ENCODE results near the gene MAP6D1. TPM values are rescaled to one million over a fixed set of nuclear protein-coding genes. Genes with fewer than 3 reads are reported as not detected.

MAP6D1 gene
- total RNA-seq, 1 donor from 2014 or later: 1.4 TPM

DNA sequence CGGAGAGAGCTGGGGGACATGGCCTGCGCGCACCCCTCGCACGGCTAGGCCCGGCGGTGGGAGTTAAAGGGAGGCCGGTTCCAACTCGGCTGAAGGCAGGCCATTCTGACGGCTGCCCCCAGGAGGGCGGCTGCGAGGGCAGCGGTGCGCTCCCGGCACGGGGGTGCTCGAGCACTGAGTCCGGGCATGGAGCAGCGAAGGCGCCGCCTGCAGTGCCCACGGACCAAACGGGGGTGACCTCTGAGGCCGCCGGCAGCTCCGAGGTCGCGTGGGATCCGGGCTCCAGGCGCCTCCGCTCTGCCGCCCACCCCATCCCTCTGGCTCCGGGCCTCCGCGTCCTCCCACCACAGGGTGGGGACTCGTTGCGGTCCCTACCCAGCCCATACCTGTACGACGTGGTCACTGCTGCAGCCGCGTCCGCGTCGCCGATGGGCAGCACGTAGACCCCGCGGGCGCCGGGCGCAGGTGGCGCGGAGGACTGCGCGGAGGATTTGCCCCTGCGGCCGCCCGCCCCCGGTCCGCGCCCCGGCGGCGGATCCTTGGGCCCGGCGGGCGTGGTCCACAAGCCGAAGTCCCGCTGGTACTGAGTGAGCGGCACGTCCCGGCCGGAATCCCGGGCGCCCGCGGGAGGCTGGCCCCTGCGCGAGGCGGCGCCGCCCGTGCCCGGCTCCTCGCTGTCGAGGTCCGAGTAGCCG is 469 bp downstream of the MAP6D1 start:
- intact Hi-C loops (cut with micrococcal nuclease): loop anchor here (5.0 kb wide), 1 partner anchor 57 kb away; the partner anchor contains the start of gene PARL

DNA sequence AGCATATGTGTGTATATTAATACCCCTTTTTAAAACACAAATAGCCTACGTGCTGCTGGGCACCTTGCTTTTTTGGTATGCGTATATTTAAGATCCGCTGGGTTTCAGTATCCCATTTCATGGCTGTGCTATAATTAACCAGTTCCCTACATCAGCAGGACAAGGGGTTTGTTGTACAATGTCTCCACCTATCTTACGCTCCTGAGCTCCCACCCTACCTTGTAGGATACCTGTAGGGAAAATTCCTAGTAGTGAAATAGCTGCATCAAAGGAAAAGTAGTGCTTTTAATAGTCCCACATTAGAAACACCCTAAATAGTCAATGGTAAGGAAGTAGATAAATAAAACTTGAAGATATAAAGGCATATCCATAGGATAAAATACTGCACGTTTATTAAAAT is 1.4 kb downstream of the MAP6D1 start:
- intact Hi-C loops (cut with micrococcal nuclease): loop anchor here (5.0 kb wide), 1 partner anchor 58 kb away; the partner anchor contains the start of gene PARL

DNA sequence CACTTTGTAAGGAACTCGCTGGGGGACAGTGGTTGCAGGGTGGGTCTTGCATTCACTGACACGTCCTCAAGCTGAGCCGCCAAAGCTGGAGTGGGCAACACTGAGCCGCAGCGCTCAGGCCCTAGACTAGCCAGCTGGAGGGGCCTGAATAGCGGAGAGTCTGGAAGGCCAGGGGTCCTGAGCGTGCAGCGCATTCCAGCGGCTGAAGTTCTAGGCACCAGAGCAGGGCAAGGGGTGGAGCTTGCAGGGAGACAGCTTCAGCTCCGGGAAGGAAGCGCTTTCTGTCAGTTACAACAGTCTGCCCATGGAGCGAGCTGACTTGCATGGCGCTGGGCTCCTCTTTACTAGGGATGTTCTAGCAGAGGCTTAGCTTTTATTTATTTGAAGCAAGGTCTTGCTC is 2.7 kb downstream of the MAP6D1 start:
- intact Hi-C loops (cut with micrococcal nuclease): loop anchor here (5.0 kb wide), 1 partner anchor 60 kb away; the partner anchor contains the start of gene PARL

DNA sequence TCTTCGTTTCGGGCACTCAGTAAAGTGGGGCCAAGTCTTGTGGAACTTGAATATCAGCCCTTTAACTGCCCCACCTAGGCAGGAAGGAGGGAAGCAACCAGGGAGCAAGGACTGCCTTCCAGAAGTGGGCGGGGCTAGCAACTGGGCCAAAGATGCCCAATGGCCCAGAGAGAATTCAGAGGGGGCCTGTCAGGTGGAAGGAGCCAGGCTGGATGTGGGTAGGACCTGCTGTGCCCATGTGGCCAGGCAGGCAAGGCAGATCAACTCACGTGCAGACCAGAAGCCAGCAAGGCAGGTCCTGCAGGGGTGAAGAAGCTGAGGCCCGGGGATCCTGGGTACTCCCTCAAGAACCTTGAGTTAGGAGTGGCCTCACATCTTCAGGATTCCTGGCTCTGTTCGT is 5.5 kb downstream of the MAP6D1 start:
- intact Hi-C loops (cut with micrococcal nuclease): loop anchor here (5.0 kb wide), 1 partner anchor 62 kb away; the partner anchor contains the start of gene PARL

DNA sequence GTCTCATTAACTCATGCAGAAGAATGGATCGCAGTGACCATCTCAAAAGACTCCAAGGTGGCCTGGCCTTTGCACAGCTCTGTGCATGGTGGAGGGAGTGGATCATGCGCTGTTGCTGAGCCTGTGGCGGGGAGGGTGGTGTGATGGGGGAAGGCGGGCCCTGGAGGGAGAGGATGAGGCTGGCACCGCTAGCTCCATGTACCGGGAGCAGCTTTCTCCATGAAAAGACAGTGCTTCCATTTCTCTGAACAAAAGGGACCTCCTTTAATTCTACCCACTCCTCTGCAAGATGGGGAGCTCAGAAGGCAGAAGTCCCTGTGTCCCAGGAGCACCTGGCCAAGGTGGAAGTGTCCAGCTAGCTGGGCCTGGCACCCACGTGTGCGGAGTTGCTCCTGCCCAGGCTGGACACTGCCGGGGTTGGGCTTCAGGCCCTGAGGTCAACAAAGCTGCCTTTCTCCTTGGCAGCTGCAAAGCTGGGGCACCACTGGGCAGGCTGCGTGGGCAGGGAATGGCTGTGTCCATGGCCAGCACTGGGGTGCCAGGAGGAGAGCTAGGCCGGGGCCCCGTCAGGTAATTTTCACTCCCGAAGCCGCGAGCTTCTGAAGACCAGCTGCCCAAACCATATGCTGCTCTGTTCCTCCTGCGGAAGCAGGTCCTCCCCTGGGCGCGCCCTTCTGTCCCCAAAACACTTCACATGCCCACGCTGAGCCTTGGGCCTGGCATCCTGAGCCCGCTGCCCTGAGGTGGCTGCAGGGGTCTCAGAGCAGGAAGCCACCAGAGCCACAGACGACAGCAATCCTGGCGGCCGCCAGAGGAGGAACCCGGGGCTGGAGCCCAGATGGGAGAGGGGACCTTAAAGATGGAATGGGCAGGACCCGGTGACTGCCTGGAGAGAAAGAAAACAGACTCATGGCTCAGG is 6.4 kb downstream of the MAP6D1 start:
- intact Hi-C loops (cut with micrococcal nuclease): no loop called here

DNA sequence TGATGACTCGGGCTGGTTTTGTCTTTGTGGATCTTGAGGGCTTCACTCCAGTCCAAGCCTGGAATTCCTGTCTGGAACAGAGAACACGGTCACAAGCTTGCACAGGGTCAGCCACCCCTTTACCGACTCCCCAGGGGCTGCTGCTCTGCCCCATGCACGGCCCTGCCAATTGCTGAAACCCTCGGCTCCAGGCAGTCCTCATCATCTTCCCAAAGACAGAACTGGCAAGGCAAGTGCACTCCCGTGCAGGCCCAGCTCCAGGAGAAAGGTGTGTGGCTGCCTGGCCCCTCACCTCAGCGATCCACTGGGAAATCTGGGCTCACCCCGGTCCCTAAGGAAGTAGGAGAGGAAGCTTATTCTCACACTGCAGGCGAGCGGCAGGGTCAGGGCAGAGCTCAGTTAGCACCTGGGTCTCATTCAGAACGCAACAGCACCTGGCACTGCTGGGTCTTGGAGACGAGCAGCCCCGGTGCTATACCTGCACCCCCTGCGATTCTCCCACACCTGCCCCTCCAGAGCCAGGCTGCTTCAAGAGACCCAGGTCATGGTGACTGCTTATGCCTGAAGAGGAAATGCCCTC is 7.2 kb downstream of the MAP6D1 start:
- intact Hi-C loops (cut with micrococcal nuclease): no loop called here

DNA sequence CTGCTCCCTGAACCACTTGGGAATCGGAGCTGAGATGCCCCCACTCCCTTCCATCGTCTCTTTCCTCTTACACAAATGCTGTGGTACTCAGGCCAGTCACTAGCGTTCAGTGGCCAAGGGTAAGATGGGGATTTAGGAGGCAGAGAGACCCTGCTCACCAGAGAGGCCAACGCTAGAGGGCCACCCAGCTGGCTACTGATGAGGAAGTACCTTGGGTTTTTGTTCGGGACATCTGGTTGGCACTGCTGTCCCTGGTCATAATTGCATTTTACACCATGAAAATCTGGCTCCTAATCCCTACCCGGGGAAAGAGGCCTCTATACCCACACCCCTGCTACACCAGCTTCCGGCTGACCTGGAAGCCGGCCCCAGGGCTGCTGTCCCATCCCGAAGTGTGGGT is 7.7 kb downstream of the MAP6D1 start:
- intact Hi-C loops (cut with micrococcal nuclease): no loop called here

DNA sequence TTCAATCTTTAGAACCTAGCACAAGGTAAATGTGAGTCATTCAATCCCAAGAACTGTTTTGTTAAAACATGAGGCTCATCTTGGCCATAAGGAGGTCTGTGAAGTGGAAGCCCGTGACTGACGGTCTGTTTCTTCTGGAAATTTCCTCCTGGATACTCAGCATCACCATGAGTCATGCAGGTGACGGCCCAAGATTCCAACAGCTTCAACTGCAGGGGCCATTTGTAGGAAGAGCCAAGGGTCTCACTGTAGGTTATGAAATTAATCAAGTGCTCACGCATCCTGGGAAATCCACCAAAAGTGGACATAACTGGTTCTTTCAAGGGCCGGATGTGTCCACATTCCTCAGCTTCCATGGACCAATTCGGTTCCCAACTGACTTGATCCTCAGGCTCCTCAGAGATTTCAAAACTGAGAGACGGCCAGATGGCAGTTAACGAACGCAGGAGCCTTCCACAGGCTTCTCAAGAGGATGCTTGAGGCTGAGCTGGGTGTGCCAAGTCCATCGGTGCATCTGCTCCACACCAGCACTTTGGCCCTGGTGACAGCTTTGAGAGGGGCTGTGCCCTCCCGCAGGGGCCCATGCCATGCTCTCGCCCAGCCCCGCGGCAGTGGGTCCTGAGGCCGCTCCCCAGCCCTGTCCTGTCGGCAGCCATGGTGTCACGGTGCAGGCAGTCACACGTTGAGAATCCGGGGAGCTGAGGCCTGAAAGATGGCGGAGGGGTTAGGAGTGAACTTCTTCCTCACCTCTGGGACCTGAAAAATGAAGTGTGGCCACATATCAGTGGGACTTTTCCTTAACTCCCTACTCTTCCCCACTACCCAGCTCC is 8.5 kb downstream of the MAP6D1 start:
- intact Hi-C loops (cut with micrococcal nuclease): no loop called here

DNA sequence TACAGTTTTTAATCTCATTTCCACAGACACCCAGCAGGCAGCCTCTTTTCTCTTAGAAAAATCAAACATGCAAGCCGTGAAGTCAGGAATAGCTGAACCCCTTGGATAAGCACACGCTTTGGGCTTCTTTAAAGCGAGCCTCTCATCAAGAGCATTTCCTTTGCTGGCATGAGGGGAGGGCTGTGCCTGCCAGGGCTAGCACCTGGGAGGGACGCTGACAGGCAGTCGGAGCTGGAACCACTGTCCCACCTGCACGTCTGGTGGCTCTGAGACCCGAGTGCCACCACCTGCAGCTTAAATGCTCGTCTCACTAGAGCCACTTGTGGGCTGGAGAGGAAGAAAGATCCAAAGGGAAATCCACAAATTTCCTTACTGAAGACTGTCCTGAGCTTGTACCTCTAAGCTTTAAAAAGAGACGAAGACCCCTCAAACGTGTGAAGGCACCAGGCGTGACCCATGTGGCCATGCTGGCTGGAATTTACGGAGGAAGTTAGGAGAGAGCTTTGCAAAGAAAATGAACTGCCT is 9.4 kb downstream of the MAP6D1 start:
- intact Hi-C loops (cut with micrococcal nuclease): no loop called here

DNA sequence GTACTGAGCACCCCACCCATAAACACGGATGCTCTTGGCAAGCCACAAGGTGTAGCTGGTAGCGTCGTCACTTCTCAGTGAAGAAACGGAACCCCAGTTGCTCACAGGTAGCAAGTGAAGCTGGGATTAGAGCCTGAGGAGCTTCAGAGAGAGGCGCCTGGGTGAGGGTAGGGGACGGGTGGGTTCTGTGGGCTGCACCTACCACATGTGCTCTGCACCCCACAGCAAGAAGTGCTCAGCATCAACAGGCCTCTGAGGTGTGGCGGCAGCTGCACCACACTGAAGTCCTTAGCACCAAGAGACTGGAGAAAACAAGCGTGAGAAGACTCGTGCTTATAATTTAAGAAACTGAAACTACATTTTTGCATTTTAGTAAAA is 9.8 kb downstream of the MAP6D1 start:
- intact Hi-C loops (cut with micrococcal nuclease): no loop called here

DNA sequence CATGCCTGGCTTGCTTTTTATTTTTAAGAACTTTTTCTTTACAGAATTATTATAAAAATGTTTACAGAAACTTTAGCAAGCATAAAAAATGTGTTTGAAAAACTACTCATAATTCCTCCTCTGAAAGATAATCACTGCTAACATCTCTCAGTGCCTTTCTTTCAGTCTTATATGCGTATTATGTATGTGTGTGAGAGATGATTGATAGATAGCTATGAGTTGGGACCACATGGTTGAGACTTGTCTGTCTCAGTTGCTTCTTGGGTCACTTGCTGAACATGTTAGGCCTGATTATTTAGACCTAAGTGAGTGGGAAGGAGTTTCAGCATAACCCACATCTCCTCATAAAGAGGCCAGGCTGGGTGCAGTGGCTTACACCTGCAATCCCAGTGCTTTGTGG is 11.1 kb downstream of the MAP6D1 start:
- intact Hi-C loops (cut with micrococcal nuclease): no loop called here

DNA sequence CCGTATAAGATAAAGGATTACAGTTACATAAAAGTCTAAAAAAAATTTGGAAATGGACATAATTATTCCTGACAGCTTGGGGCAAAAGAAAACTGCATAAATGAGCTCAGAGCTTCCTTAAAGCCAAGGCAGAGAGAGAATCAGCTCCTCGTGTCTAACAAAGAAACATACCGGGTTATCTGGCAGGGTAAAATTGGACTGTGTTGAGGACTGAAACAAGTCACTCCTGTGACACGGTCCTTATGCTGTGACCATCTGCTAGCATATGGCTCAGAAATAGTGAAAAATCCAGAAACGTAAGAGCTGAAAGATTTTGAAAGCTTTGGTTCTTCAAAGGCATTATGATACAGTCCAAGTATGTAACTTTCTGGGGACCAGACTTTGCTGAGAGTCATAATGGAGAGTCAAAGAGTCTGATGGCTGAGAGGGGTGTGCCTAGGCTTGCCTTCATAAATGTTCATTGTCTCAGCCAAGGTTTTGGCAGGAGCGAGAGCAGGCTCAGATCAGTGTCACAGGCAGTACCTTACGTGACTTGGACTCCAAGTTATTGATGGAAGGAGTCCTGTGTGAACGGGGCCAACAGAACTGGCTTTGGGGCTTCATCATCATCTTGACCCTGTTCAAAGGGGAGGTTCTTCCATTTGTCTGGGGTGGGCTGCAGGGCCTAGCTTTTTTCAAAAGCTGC is 12.5 kb downstream of the MAP6D1 start:
- intact Hi-C loops (cut with micrococcal nuclease): no loop called here

DNA sequence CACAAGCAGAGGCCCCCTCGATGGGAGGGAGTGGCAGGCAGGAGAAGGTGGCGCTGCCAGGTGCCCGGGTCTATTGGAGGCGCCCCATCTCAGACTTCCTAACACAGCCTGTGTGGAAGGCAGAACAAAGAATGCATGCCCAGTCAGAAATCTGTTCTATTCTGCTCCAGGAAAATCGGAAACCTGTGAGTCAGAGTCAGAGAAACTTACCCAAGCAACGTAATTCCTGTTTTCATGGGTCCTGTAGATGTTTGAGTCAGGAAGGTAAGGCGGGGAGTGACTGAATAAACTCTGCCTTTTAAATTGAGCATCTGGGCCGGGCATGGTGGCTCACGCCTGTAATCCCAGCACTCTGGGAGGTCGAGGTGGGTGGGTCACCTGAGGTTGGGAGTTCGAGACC is 13.7 kb downstream of the MAP6D1 start:
- intact Hi-C loops (cut with micrococcal nuclease): no loop called here

DNA sequence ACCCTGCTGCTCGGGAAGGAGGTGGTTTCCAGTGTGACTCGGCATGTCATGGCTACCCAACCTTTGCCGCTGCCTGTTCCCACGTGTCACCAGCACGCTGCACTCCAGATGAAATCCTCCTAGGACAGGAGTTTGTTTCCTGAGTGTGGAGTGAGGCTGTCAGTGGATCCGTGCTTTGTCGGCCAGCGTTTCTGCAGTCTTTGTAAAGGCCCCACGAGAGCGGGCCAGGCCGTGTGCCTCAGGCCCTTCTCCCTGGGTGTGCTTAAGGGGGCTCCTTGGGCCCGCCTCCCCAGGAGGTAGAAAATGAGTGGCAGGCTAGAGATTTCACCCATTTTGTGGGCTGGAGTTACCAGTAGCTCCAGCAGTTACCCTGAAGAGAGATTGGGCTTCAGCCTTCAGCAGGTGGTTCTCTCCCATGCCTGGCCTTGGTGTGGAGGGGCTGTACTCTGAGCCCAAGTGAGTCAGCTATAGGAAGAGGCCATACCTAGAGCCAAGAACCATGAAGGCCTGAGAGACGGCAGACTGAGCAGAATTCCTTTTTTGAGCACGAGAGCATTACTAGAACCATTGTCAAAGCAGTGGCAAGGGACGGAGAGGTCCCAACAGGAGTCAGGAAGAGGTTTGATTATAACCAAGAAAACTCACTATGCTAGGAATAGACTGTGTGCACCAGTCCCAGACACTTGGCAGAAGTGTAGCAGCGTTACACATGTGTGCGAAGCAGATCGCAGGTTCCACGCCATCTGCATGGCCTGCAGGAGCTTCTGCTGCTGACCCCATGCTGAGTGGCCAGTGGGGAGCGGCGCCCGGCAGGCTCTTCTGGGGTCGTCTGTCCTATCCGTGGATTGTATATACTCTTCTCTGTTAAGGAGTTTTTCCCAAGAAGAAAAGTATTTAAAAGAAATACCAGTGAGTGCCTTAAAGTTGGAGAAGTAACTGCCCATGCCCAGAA is 14.5 kb downstream of the MAP6D1 start:
- intact Hi-C loops (cut with micrococcal nuclease): no loop called here

DNA sequence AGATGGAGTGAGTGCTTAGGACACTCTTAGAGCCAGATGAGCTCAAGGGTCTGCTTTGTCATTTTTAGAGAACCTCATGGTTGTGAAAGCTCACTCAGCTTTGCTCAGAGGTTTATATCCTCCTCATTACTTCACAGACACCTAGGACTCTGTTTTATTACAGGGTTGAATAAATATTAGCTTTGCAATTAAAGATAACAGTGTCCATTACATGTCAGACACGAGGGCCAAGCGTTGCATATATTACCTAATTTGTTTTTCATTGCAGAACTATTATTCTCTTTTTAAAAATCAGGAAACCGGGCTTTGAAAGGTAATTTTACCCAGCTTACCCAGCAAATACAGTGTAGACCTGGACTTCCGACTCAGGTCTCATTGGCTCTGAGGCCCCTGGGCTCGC is 16.1 kb downstream of the MAP6D1 start:
- intact Hi-C loops (cut with micrococcal nuclease): no loop called here

DNA sequence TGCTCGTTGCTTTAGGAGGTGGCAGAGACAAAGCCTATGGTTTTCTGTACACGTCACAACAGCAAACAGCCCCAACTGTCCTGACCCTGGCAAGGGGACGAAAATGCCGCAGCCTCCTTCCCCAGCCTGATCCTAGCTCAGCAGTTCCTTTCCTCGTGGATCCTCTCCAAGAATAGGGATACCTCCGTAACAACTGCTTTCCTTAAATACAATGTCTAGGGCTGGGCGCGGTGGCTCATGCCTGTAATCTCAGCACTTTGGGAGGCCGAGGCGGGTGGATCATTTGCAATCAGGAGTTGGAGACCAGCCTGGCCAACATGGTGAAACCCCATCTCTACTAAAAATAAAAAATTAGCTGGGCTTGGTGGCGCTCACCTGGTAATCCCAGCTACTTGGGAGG is 17.0 kb downstream of the MAP6D1 start:
- intact Hi-C loops (cut with micrococcal nuclease): no loop called here

DNA sequence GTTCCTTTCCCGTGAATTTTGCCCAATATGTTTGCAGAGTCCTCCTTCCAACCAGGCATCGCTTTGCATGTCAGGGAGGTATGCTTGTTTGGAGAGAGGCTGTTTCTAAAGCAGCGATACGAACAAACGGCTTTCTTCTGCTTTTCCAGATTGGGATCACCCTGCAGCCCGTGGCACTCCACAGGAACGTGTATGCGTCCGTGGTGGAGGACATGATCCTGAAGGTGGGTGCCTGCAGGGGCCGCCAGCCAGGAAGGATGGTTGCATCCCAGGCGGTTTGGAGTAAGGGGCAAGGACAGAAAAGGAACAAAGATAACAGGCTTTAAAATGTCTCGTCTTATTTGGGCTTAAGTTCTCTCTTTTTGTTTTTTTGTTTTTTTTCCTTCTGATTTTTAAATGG is 17.5 kb downstream of the MAP6D1 start:
- intact Hi-C loops (cut with micrococcal nuclease): no loop called here

DNA sequence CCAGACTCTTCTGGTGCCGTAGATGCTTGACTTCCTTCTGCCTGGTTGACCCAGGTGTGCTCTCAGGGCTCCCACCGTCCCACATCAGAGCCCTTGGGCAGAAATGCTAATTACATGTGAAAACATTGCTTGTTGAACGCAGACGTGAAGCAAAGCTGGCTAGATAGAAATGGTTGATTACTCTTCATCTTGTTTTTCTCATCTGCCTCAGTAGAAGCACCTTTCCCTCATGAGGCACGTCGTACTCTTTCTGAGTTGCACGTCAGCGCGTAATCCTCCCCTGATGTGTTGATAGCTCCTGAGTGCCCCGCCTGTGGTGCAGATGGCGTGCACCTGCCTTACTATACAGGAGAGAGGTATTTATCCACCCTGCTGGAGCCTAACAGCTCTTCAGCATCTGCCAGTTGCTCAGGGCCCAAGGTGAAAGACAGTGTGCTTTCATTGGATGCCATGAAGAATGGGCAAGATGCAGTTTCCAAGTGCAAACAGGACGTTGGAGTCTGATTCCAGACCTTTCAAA is 18.1 kb downstream of the MAP6D1 start:
- intact Hi-C loops (cut with micrococcal nuclease): no loop called here

DNA sequence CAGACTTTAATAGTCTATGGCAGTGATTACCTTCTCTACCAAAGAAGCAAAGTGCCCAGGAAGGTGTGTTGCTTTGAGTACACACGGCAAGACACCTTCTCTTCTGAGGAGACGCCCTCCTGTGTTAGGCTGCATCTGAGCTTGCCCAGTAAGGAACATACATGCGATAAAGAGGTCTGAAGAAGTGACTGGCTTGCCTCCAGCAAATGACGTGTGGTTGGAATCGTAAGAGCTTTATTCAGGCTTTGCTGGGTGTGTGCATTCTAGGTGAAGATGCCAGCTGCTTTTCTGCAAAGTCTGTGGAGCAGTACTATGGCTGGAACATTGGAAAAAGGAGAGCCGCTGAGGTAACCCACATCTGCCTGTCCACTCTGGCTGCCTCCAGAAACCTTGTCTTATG is 22.4 kb downstream of the MAP6D1 start:
- intact Hi-C loops (cut with micrococcal nuclease): no loop called here
